ENCODE results near the gene SLC44A5. TPM values are rescaled to one million over a fixed set of nuclear protein-coding genes. Genes with fewer than 3 reads are reported as not detected.

SLC44A5 gene
- total RNA-seq, 2 donors from 2014 or later = 4.6 to 10.0 TPM

- H3K36me3 ChIP-seq (ENCODE audit: control insufficient read depth, insufficient read depth, low read length) = no peaks in the 10 kb centered on the region
- Mint-ChIP-seq H3K4me3 (no peak overlapping the region), H3K9me3 (peaks cover 5% of the 10 kb centered on the region), H3K36me3 (ENCODE audit: low read depth) (no peaks in the 10 kb centered on the region), H3K27ac (no peak overlapping the region), H3K27me3 (ENCODE audit: insufficient read depth) (no peaks in the 10 kb centered on the region), H3K4me1 (no peaks in the 10 kb centered on the region)
- WGBS, 2 experiments (ENCODE audit: insufficient coverage in 1 of 2, insufficient read length in 1 of 2) = 86 to 100% methylated on average over 1 of the region's 1 CpG
- H3K27me3 ChIP-seq (ENCODE audit: control insufficient read depth, insufficient read depth, low read length, poor library complexity, severe bottlenecking) = no peaks in the 10 kb centered on the region
- no peak overlapping the region for H3K27ac ChIP-seq (ENCODE audit: low read depth, low read length)
- no peak overlapping the region for H3K9ac ChIP-seq (ENCODE audit: extremely low read depth, low read length, poor library complexity, severe bottlenecking)
- no peaks in the 10 kb centered on the region for H3K4me1 ChIP-seq (ENCODE audit: control insufficient read depth, insufficient read depth, low read length)
- no peaks in the 10 kb centered on the region for H3K9me3 ChIP-seq (ENCODE audit: control insufficient read depth, low read length)
- DNase-seq = no peak
- no peak for TF ChIP-seq CTCF (conservative IDR thresholded peaks at IDR 0.05)
- no peak overlapping the region for H3K4me3 ChIP-seq (ENCODE audit: low read length)
Measured at GRCh38 chr1:75492011-75492410, 118.9 kb downstream of the SLC44A5 start.

- TF ChIP-seq CTCF (conservative IDR thresholded peaks at IDR 0.05) = no peak
- Mint-ChIP-seq H3K9me3 (peaks cover 31% of the 10 kb centered on the region), H3K4me1 (no peaks in the 10 kb centered on the region), H3K27me3 (ENCODE audit: insufficient read depth) (no peaks in the 10 kb centered on the region), H3K27ac (no peak overlapping the region), H3K36me3 (ENCODE audit: low read depth) (peaks cover 3% of the 10 kb centered on the region), H3K4me3 (no peak overlapping the region)
- H3K27me3 ChIP-seq (ENCODE audit: control insufficient read depth, insufficient read depth, low read length, poor library complexity, severe bottlenecking) = no peaks in the 10 kb centered on the region
- no peak overlapping the region for H3K27ac ChIP-seq (ENCODE audit: low read depth, low read length)
- H3K4me3 ChIP-seq (ENCODE audit: low read length) = no peak overlapping the region
- no peaks in the 10 kb centered on the region for H3K4me1 ChIP-seq (ENCODE audit: control insufficient read depth, insufficient read depth, low read length)
- WGBS, 2 experiments (ENCODE audit: insufficient coverage in 1 of 2, insufficient read length in 1 of 2) = 73 to 89% methylated on average over 3 to 4 of the region's 4 CpGs
- no peak for DNase-seq
- H3K9ac ChIP-seq (ENCODE audit: extremely low read depth, low read length, poor library complexity, severe bottlenecking) = no peak overlapping the region
- H3K36me3 ChIP-seq (ENCODE audit: control insufficient read depth, insufficient read depth, low read length) = no peaks in the 10 kb centered on the region
- peaks cover 22% of the 10 kb centered on the region for H3K9me3 ChIP-seq (ENCODE audit: control insufficient read depth, low read length)
Measured at GRCh38 chr1:75487399-75487798, 123.5 kb downstream of the SLC44A5 start.

GRCh38 chr1:75484789-75485188 is 126.1 kb downstream of the SLC44A5 start:
- H3K36me3 ChIP-seq (ENCODE audit: control insufficient read depth, insufficient read depth, low read length) = no peaks in the 10 kb centered on the region
- Mint-ChIP-seq H3K4me3 (no peak overlapping the region), H3K9me3 (peaks cover 38% of the 10 kb centered on the region), H3K27ac (no peak overlapping the region), H3K4me1 (no peaks in the 10 kb centered on the region), H3K27me3 (ENCODE audit: insufficient read depth) (no peaks in the 10 kb centered on the region), H3K36me3 (ENCODE audit: low read depth) (peaks cover 3% of the 10 kb centered on the region)
- no peak for DNase-seq
- 63 to 73% methylated on average over 1 of the region's 1 CpG for WGBS, 2 experiments (ENCODE audit: insufficient coverage in 1 of 2, insufficient read length in 1 of 2)
- peaks cover 22% of the 10 kb centered on the region for H3K9me3 ChIP-seq (ENCODE audit: control insufficient read depth, low read length)
- no peaks in the 10 kb centered on the region for H3K4me1 ChIP-seq (ENCODE audit: control insufficient read depth, insufficient read depth, low read length)
- no peak overlapping the region for H3K9ac ChIP-seq (ENCODE audit: extremely low read depth, low read length, poor library complexity, severe bottlenecking)
- H3K4me3 ChIP-seq (ENCODE audit: low read length) = no peak overlapping the region
- no peaks in the 10 kb centered on the region for H3K27me3 ChIP-seq (ENCODE audit: control insufficient read depth, insufficient read depth, low read length, poor library complexity, severe bottlenecking)
- no peak overlapping the region for H3K27ac ChIP-seq (ENCODE audit: low read depth, low read length)
- TF ChIP-seq CTCF (conservative IDR thresholded peaks at IDR 0.05) = no peak
